Measurements from ENCODE around the gene LDLRAD3. TPM values are rescaled to one million over a fixed set of nuclear protein-coding genes. Genes with fewer than 3 reads are reported as not detected.

LDLRAD3 gene
- total RNA-seq, 1 donor from 2014 or later, result 14.9 TPM

GRCh38 chr11:36213393-36213840, 269.6 kb downstream of the LDLRAD3 start:
- no peak for DNase-seq (ENCODE audit: low spot score)

GRCh38 chr11:36214480-36214879, 270.6 kb downstream of the LDLRAD3 start:
- no peak for DNase-seq (ENCODE audit: low spot score)

- DNase-seq (ENCODE audit: low spot score), result no peak
Measured at GRCh38 chr11:36214976-36215692, 271.3 kb downstream of the LDLRAD3 start.

DNA sequence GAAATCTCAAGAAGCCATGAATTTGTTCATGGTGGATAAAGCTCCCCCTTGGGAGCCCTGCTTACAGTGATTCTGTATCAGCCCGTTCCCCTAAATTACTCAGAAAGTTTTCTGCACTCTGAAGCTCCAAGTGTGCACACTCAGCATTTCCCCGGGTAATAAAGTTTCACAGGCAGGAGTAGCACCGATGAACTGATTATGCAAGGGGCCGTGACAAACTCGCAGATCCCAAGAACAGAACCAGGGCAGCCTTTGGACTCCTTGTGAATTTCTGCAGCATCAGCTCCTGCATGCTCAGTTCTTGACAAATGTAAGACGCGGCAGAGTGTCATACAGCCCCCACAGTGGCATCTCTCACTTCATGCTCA, 271.8 kb downstream of the LDLRAD3 start:
- DNase-seq (ENCODE audit: low spot score), result no peak

DNA sequence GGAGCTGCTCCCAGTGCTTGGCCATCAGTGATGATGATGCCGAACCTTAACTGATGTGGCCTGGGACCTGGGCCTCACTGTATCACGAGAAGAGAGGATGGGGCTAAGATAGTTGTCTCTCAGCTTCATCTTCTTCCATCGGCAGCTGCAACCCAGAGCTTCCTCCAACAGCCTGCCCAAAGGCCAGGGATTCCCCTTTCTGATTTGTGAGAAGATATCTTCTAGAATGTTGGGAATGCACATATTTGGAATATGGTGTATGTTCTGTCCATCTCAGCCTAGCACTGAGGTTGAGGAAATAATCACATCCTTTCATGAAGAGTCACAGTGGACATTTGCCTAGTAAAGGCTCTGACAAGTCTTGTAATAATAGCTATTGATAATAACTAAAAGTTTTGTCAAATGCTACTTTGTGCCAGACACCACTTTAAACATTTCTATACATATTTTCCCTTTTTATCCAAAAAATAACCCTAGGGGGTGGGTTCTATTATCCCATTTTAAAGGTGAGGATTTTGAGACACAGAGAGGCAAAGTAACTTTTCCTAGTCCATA, 272.3 kb downstream of the LDLRAD3 start:
- no peak for DNase-seq (ENCODE audit: low spot score)

DNA sequence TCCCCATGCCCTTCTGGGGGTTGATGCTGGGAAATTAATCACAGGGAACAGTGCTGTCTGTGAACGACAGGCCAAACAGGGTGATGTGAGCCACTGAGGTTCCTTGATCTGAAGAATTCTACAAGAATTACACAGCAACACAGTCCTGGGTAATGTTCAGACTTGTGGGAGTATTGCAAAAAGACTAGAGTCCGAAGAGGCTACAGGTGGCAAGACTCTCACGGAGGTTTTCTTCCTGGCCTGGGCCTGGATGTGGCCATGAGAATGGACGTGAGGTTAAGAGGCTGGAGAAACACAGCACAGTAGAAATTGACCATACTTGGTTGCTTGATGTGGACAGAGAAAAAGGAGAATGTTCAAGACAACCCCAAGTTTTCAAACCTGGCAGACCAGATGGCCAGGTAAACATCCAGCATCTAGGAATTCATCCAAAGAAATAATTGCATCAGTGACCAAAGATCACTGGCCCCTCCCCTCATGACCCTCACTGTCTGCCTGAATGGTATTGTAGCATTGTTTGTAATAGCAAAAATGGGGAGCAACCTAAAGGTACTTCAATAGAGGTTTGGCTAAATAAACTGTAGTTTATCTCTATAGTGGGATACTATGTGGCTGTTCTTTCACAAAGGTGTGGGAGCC, 274.5 kb downstream of the LDLRAD3 start:
- DNase-seq (ENCODE audit: low spot score), result no peak

- no peak for DNase-seq (ENCODE audit: low spot score)
Measured at GRCh38 chr11:36219996-36220395, 276.1 kb downstream of the LDLRAD3 start.

DNA sequence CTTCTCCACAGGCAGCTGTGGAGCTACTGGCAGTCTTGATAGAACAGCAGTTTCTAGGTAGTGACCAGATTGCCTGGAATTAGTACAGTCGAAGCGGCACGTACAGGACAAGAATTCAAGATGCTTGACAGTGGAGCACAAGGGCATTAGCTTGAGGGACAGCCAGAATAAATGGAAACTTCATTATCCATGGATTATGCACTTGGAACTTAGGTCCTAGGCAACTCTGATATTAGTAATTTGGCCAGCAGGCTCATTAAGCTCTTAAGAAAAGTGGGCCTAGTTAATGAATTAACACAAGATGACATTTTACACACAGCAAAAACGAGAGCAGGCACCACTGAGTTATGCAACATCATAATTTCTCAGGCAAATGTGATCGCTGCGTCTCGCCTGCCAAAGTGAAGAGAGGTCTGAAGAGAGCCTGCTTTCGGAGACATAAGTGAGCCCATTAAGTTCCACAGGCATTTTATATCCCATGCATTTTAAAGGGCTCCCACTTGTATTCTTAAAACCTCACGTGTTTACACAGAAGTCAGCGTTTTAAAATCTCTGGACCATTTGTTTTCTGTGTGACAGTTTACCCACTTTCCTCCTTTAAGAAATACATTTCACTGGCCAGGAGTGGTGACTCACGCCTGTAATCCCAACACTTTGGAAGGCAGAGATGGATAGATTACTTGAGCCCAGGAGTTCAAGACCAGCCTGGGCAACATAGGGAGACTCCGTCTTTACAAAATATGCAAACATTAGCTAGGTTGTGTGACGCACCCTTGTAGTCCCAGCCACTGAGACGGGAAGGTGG, 279.2 kb downstream of the LDLRAD3 start:
- no peak for DNase-seq (ENCODE audit: low spot score)

- no peak for DNase-seq (ENCODE audit: low spot score)
Measured at GRCh38 chr11:36224209-36224882, 280.5 kb downstream of the LDLRAD3 start.

DNA sequence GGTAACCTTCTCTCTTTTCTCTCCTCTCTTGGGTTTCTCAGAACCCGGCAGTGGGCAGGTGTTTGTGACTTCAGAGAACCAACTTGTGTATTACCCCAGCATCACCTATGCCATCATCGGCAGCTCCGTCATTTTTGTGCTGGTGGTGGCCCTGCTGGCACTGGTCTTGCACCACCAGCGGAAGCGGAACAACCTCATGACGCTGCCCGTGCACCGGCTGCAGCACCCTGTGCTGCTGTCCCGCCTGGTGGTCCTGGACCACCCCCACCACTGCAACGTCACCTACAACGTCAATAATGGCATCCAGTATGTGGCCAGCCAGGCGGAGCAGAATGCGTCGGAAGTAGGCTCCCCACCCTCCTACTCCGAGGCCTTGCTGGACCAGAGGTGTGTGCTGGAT, 283.2 kb downstream of the LDLRAD3 start:
- DNase-seq (ENCODE audit: low spot score), result no peak

DNA sequence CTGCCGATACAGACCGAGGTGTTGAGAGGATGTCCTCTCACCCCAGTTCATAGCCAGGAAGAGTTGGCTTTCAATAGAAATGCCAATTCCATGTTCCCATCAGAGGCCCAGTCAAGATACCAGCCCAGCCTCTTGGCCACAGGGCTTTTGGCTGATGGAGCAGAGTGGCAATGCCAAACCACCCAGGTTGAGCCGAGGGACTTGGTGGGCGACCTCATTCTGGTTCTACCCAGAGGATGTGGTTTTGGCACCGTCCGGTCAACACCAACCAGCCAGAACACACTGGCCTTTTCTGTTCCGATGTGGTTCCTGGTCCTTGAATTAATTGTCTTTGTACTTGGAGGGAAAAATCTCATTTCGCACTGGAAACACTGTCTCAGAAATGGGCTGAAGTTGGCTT, 284.8 kb downstream of the LDLRAD3 start:
- DNase-seq (ENCODE audit: low spot score), result no peak

DNA sequence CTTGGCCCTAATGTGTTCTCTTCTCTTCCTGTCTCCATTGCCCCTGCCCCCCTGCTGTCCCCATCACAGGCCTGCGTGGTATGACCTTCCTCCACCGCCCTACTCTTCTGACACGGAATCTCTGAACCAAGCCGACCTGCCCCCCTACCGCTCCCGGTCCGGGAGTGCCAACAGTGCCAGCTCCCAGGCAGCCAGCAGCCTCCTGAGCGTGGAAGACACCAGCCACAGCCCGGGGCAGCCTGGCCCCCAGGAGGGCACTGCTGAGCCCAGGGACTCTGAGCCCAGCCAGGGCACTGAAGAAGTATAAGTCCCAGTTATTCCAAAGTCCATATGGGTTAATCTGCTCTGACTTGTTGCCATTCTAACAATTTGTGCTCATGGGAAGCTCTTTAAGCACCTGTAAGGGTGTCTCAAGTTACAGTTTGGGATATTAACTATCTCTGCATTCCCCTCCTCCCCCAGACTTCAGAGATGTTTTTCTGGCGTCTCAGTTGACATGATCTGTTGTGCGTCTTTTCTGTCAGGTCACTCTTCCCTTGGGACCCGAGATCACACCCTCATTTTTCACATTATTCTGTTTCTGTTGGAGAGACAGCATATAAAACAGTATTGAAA, 285.3 kb downstream of the LDLRAD3 start:
- no peak for DNase-seq (ENCODE audit: low spot score)

GRCh38 chr11:36230779-36231699, 287.2 kb downstream of the LDLRAD3 start:
- no peak for DNase-seq (ENCODE audit: low spot score)

DNA sequence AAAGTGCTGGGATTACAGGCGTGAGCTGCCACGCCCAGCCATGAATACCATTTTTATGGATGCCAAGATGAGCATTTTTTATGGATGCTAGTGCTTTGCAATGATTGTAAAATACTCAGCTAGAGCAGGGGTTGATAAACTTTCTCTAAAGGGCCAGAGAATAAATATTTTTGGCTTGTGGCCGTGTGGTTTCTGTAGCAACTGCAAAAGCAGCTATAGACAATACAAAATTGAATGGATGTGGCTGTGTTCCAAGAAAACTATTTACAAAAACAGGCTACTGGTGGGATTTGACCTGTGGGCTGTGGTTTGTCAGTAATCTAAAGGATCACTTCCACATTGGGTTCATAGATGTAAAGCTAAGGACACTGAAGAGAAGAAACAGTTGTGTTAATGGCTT, 289.3 kb downstream of the LDLRAD3 start:
- no peak for DNase-seq (ENCODE audit: low spot score)

- DNase-seq (ENCODE audit: low spot score), result no peak
Measured at GRCh38 chr11:36234825-36235224, 291.0 kb downstream of the LDLRAD3 start.

- DNase-seq (ENCODE audit: low spot score), result no peak
Measured at GRCh38 chr11:36235750-36236149, 291.9 kb downstream of the LDLRAD3 start.

GRCh38 chr11:36237391-36237790, 293.5 kb downstream of the LDLRAD3 start:
- no peak for DNase-seq (ENCODE audit: low spot score)

DNA sequence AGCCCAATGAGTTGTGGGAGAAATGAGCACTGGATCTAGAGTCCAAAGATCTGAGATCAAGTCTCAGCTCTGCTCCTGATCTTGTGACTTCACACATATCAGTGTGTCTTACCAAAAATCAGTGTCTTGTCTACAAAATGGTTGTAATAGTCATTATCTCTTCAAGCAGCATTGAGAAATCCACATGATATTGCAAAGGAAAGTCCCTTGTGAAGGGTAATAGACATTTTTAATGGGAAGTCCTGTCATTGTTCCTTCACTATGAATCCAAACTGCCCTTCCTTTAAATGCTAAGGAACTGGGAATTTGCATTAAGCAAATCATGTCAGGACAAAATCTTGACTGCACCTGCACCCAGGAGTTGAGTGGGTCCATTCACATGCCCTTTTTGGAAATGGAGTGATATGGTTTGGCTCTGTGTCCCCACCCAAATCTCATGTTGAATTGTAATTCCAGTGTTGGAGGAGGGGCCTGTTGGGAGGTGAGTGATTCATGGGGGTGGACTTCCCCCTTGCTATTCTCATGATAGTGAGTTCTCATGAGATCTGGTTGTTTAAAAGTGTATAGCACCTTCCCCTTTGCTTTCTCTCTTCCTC, 294.3 kb downstream of the LDLRAD3 start:
- DNase-seq (ENCODE audit: low spot score), result no peak

DNA sequence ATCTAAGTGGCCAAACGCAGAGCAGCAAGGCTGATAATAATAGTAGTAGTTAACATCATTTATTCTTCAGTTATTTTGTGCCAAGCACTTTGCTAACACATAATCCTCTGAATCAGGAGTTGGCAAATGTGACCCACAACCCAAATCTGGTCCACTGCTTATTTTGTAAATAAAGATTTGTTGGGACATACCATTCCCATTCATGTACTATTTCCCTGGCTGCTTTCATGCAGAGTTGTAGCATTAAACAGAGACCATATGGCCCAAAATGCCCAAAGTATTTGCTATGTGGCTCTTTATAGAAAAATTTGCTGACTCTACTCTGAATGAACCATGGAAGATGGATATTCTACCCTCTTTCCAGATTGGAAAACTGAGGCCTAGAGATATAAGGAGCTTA, 295.0 kb downstream of the LDLRAD3 start:
- DNase-seq (ENCODE audit: low spot score), result no peak

- DNase-seq (ENCODE audit: low spot score), result no peak
Measured at GRCh38 chr11:36239636-36240035, 295.8 kb downstream of the LDLRAD3 start.
